ENCODE data around the gene SOX6.
"Not testable (repeated sequence)": the region's sequence is repeated elsewhere in the genome, so short reads cannot be mapped to it uniquely, and the experiment has no call there.

SOX6 gene

GRCh38 chr11:16392616-16393015, 36.3 kb upstream of the SOX6 start:
- Histone ChIP-seq H3K36me3 (ENCODE audit: control insufficient read depth, insufficient read depth, low read length) (no peaks in the 10 kb centered on the region), H3K4me1 (no peaks in the 10 kb centered on the region), H3K27ac (no peak overlapping the region), H3K9me3 (ENCODE audit: control insufficient read depth, low read length) (no peaks in the 10 kb centered on the region), H3K4me2 (ENCODE audit: low read length) (no peak overlapping the region), H3K4me3 (ENCODE audit: low read depth, low read length) (no peak overlapping the region), H3K9ac (no peak overlapping the region), H2AFZ (no peak overlapping the region), H3K27me3 (ENCODE audit: control insufficient read depth, insufficient read depth, low read length) (no peaks in the 10 kb centered on the region), H3K79me2 (no peaks in the 10 kb centered on the region)
- TF ChIP-seq, protein P1, sequence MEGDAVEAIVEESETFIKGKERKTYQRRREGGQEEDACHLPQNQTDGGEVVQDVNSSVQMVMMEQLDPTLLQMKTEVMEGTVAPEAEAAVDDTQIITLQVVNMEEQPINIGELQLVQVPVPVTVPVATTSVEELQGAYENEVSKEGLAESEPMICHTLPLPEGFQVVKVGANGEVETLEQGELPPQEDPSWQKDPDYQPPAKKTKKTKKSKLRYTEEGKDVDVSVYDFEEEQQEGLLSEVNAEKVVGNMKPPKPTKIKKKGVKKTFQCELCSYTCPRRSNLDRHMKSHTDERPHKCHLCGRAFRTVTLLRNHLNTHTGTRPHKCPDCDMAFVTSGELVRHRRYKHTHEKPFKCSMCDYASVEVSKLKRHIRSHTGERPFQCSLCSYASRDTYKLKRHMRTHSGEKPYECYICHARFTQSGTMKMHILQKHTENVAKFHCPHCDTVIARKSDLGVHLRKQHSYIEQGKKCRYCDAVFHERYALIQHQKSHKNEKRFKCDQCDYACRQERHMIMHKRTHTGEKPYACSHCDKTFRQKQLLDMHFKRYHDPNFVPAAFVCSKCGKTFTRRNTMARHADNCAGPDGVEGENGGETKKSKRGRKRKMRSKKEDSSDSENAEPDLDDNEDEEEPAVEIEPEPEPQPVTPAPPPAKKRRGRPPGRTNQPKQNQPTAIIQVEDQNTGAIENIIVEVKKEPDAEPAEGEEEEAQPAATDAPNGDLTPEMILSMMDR (IDR thresholded peaks at IDR 0.05): no peak

DNA sequence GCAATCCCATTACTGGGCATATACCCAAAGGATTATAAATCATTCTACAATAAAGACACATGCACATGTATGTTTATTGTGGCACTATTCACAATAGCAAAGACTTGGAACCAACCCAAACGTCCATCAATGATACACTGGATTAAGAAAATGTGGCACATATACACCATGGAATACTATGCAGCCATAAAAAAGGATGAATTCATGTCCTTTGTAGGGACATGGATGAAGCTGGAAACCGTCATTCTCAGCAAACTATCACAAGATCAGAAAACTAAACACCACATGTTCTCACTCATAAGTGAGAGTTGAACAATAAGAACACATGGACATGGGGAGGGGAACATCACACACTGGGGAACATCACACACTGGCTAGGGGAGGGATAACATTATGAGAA, 34.5 kb upstream of the SOX6 start:
- not testable (repeated sequence) for H3K36me3 ChIP-seq (ENCODE audit: control insufficient read depth, insufficient read depth, low read length); H3K4me1 ChIP-seq; H3K4me2 ChIP-seq (ENCODE audit: low read length); H2AFZ ChIP-seq; H3K79me2 ChIP-seq; H3K27me3 ChIP-seq (ENCODE audit: control insufficient read depth, insufficient read depth, low read length); H3K9ac ChIP-seq; H3K27ac ChIP-seq; H3K4me3 ChIP-seq (ENCODE audit: low read depth, low read length); H3K9me3 ChIP-seq (ENCODE audit: control insufficient read depth, low read length)

- Histone ChIP-seq H3K4me2 (ENCODE audit: low read length) (no peak overlapping the region), H3K36me3 (ENCODE audit: control insufficient read depth, insufficient read depth, low read length) (no peaks in the 10 kb centered on the region), H3K27me3 (ENCODE audit: control insufficient read depth, insufficient read depth, low read length) (no peaks in the 10 kb centered on the region), H3K27ac (no peak overlapping the region), H2AFZ (no peak overlapping the region), H3K9ac (no peak overlapping the region), H3K79me2 (no peaks in the 10 kb centered on the region), H3K4me1 (no peaks in the 10 kb centered on the region), H3K9me3 (ENCODE audit: control insufficient read depth, low read length) (no peaks in the 10 kb centered on the region), H3K4me3 (ENCODE audit: low read depth, low read length) (no peak overlapping the region)
- TF ChIP-seq, protein P1 (IDR thresholded peaks at IDR 0.05): no peak
Observed at GRCh38 chr11:16385099-16385498, 28.8 kb upstream of the SOX6 start.

DNA sequence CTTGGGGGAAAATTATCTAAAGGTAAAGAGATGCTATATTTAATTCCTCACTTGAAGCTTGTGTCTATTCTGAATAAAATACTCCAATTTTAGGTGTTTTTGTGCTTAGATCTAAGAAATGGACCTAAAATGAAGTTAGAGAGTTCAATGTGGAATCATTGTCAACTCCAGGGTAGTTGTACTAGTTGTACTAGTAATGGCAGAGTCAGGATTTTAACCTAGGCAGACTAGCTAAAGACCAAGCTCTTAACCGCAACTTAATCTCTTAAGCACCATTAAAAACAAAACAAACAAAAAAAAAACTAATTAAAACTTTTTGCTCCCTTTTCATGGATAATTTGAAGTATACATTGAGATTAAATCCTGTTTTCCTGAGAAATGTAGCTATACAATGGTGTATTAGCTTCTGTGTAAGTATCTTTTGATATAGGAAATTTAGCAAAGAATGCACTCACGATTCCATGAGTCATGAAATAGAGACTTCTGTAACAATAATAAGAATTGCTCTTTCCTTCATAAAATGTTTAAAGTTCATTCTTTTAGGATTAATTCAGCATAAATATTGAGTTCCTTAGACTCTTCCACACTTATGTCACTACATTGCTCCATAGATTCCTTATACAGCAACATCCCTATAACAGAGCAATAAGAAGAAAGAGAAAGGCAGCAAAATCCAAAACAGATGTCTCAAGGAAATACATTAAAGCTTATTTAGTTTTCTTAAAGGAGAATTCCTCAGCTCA, 26.5 kb upstream of the SOX6 start:
- H3K27ac ChIP-seq: no peak overlapping the region
- no peaks in the 10 kb centered on the region for H3K79me2 ChIP-seq
- no peaks in the 10 kb centered on the region for H3K9me3 ChIP-seq (ENCODE audit: control insufficient read depth, low read length)
- no peaks in the 10 kb centered on the region for H3K27me3 ChIP-seq (ENCODE audit: control insufficient read depth, insufficient read depth, low read length)
- H2AFZ ChIP-seq: no peak overlapping the region
- TF ChIP-seq, protein P1 (IDR thresholded peaks at IDR 0.05): no peak
- H3K4me2 ChIP-seq (ENCODE audit: low read length): no peak overlapping the region
- no peak overlapping the region for H3K9ac ChIP-seq
- H3K36me3 ChIP-seq (ENCODE audit: control insufficient read depth, insufficient read depth, low read length): no peaks in the 10 kb centered on the region
- no peak overlapping the region for H3K4me3 ChIP-seq (ENCODE audit: low read depth, low read length)
- no peaks in the 10 kb centered on the region for H3K4me1 ChIP-seq

- Histone ChIP-seq H3K79me2 (no peaks in the 10 kb centered on the region), H3K9ac (no peak overlapping the region)
- TF ChIP-seq, protein P1 (IDR thresholded peaks at IDR 0.05): no peak
Observed at GRCh38 chr11:16382186-16382585, 25.8 kb upstream of the SOX6 start.

More at GRCh38 chr11:16382186-16382585, 25.8 kb upstream of the SOX6 start:
- Histone ChIP-seq H3K4me2 (ENCODE audit: low read length) (no peak overlapping the region), H3K27me3 (ENCODE audit: control insufficient read depth, insufficient read depth, low read length) (no peaks in the 10 kb centered on the region), H3K4me3 (ENCODE audit: low read depth, low read length) (no peak overlapping the region), H3K36me3 (ENCODE audit: control insufficient read depth, insufficient read depth, low read length) (no peaks in the 10 kb centered on the region), H3K9me3 (ENCODE audit: control insufficient read depth, low read length) (no peaks in the 10 kb centered on the region), H2AFZ (no peak overlapping the region), H3K27ac (no peak overlapping the region), H3K4me1 (no peaks in the 10 kb centered on the region)

All from parathyroid adenoma (tissue), 2 donors.